ENCODE data around the gene DMXL1.
"Not testable (repeated sequence)": the region's sequence is repeated elsewhere in the genome, so short reads cannot be mapped to it uniquely, and the experiment has no call there.

The DMXL1 gene

DNA sequence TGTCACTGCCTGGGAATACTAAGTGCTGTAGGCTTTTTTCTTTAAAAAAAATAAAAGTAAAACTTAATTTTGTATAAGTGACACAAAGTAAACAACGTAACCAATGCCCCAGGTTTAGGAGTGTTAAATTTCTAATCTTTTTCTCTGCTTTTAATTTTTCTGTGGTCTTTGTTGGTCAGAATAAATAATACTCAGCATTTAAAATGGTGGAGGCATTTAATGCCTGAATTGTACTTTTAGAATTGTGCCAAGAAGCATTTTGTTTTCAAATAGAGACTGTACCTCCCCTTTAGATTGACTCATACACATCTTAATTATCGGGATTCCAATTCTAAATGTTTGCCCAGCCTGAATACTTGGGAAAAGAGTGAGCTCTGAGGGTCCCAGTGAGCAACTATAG lies 1.6 kb downstream of the DMXL1 start:
- FAIRE-seq (no peak), DNase-seq (ENCODE audit: insufficient read length) (no peak)
- no peak for TF ChIP-seq TAF1 (IDR thresholded peaks at IDR 0.05; ENCODE audit: borderline replicate concordance, low read depth, low read length)
- TF ChIP-seq POLR2AphosphoS5 (IDR thresholded peaks at IDR 0.05; ENCODE audit: low read depth, low read length), result no peak
- no peak for TF ChIP-seq POLR2A (IDR thresholded peaks at IDR 0.05; ENCODE audit: low read depth, low read length)

DNA sequence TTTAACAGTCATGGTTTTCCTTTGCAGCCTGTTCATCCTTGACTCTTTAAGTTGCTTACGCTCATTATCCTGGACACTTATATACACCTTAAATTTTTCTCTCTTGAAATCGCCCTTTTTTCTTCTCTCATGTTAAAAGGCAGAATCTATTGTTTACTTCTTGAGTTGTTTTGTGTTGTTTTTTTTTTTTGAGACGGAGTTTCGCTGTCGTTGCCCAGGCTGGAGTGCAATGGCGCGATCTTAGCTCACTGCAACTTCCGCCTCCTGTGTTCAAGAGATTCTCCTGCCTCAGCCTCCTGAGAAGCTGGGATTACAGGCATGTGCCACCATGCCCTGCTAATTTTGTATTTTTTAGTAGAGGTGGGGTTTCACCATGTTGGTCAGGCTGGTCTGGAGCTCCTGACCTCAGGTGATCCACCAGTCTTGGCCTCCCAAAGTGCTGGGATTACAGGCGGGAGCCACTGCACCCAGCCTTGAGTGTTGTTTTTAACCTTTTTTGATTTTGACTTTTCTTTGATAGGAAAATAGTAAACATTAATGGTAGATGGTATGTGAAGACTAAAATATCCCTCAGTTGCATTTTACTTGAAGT lies 3.0 kb downstream of the DMXL1 start:
- FAIRE-seq, result peak; percentile 24
- not testable (repeated sequence) for DNase-seq (ENCODE audit: insufficient read length)

DNA sequence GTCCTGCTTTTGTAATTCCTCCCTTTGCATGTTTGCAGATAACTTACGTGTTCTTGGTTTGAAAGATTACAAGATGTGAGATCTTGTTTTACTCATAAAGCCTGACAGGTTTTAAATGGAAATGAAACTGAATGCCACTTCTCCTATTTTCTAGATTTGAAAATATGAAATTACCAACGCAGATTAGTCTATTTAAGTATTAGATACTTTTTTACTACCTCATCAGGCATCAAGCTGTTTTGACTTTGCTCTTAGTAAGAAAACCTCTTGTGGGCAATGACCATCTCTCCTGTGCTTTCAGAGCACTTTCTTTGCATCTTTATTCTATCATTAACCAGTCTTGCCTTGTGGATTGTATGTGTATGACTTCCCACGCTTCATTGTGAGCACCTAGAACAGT lies 3.5 kb downstream of the DMXL1 start:
- DNase-seq (ENCODE audit: insufficient read length) (no peak), FAIRE-seq (peak; percentile 48)
- no peak for TF ChIP-seq TAF1 (IDR thresholded peaks at IDR 0.05; ENCODE audit: borderline replicate concordance, low read depth, low read length)
- TF ChIP-seq POLR2AphosphoS5 (IDR thresholded peaks at IDR 0.05; ENCODE audit: low read depth, low read length), result no peak
- TF ChIP-seq POLR2A (IDR thresholded peaks at IDR 0.05; ENCODE audit: low read depth, low read length), result no peak

- DNase-seq (ENCODE audit: insufficient read length), result not testable (repeated sequence)
These were observed 4.4 kb downstream of the DMXL1 start for GRCh38 chr5:119075269-119075668.

GRCh38 chr5:119076080-119076479 lies 5.2 kb downstream of the DMXL1 start:
- DNase-seq (ENCODE audit: insufficient read length) (no peak), FAIRE-seq (no peak)
- no peak for TF ChIP-seq POLR2AphosphoS5 (IDR thresholded peaks at IDR 0.05; ENCODE audit: low read depth, low read length)
- TF ChIP-seq TAF1 (IDR thresholded peaks at IDR 0.05; ENCODE audit: borderline replicate concordance, low read depth, low read length), result no peak
- no peak for TF ChIP-seq POLR2A (IDR thresholded peaks at IDR 0.05; ENCODE audit: low read depth, low read length)

More at GRCh38 chr5:119075269-119075668, 4.4 kb downstream of the DMXL1 start:
- not testable (repeated sequence) for FAIRE-seq

DNA sequence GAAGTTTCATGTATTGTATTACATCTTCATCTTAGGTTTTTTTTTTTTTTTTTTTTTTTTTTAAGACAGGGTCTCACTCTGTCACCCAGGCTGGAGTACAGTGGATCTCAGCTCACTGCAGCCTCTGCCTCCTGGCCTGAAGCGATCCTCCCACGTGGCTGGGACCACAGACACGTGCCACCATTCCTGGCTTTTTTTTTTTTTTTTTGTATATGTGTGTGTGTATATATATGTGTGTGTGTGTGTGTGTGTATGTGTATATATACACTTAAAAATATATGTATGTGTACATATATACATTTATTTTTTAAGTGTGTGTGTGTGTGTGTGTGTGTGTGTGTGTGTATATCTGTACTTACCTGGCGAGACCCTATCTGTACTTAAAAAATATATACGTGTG lies 6.6 kb downstream of the DMXL1 start:
- FAIRE-seq (no peak), DNase-seq (ENCODE audit: insufficient read length) (no peak)
- TF ChIP-seq TAF1 (IDR thresholded peaks at IDR 0.05; ENCODE audit: borderline replicate concordance, low read depth, low read length) (no peak), POLR2A (IDR thresholded peaks at IDR 0.05; ENCODE audit: low read depth, low read length) (no peak), POLR2AphosphoS5 (IDR thresholded peaks at IDR 0.05; ENCODE audit: low read depth, low read length) (no peak)

DNA sequence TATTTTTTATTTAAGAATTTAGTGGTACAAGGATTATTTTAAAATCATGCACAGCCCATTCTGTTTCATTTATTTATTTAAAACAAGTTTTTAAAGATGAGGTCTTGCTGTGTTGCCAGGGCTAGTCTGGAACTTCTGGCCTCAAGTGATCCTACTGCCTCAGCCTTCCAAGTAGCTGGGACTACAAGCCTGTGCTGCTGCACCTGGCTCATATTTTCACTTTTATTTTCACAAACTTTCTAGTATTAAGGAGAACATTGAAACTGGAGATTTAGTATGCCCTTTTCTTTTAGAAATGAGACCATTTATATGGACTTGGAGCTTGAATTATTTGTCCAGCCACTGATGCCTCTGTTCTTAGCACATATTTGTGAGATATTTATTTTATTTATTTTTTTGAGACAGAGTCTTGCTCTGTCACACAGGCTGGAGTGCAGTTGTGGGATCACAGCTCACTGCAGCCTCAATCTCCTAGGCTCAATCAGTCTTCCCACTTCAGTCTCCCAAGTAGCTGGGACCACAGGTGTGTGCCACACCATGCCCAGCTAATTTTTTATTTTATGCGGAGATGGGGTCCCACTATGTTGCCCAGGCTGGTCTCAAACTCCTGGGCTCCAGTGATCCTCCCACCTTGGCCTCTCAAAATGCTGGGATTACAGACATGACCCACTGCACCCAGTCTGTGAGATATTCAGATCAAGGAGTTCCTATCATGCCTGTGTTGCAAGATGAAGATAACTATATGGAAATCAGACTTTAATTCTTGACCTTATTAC lies 7.4 kb downstream of the DMXL1 start:
- TF ChIP-seq POLR2AphosphoS5 (IDR thresholded peaks at IDR 0.05; ENCODE audit: low read depth, low read length) (no peak), POLR2A (IDR thresholded peaks at IDR 0.05; ENCODE audit: low read depth, low read length) (no peak), TAF1 (IDR thresholded peaks at IDR 0.05; ENCODE audit: borderline replicate concordance, low read depth, low read length) (no peak)
- FAIRE-seq (peak; percentile 70), DNase-seq (ENCODE audit: insufficient read length) (no peak)

- no peak for FAIRE-seq
- TF ChIP-seq TAF1 (IDR thresholded peaks at IDR 0.05; ENCODE audit: borderline replicate concordance, low read depth, low read length) (no peak), POLR2AphosphoS5 (IDR thresholded peaks at IDR 0.05; ENCODE audit: low read depth, low read length) (no peak), POLR2A (IDR thresholded peaks at IDR 0.05; ENCODE audit: low read depth, low read length) (no peak)
These were observed 8.0 kb downstream of the DMXL1 start for GRCh38 chr5:119078861-119079260.

GRCh38 chr5:119079318-119079921 lies 8.5 kb downstream of the DMXL1 start:
- no peak for TF ChIP-seq POLR2A (IDR thresholded peaks at IDR 0.05; ENCODE audit: low read depth, low read length)
- no peak for TF ChIP-seq POLR2AphosphoS5 (IDR thresholded peaks at IDR 0.05; ENCODE audit: low read depth, low read length)
- TF ChIP-seq TAF1 (IDR thresholded peaks at IDR 0.05; ENCODE audit: borderline replicate concordance, low read depth, low read length), result no peak
- no peak for DNase-seq (ENCODE audit: insufficient read length)
- FAIRE-seq, result peak; percentile 92

More at GRCh38 chr5:119078861-119079260, 8.0 kb downstream of the DMXL1 start:
- DNase-seq (ENCODE audit: insufficient read length), result no peak

GRCh38 chr5:119080936-119081335 lies 10.0 kb downstream of the DMXL1 start:
- no peak for DNase-seq (ENCODE audit: insufficient read length)
- TF ChIP-seq POLR2A (IDR thresholded peaks at IDR 0.05; ENCODE audit: low read depth, low read length) (no peak), TAF1 (IDR thresholded peaks at IDR 0.05; ENCODE audit: borderline replicate concordance, low read depth, low read length) (no peak), POLR2AphosphoS5 (IDR thresholded peaks at IDR 0.05; ENCODE audit: low read depth, low read length) (no peak)
- no peak for FAIRE-seq

DNA sequence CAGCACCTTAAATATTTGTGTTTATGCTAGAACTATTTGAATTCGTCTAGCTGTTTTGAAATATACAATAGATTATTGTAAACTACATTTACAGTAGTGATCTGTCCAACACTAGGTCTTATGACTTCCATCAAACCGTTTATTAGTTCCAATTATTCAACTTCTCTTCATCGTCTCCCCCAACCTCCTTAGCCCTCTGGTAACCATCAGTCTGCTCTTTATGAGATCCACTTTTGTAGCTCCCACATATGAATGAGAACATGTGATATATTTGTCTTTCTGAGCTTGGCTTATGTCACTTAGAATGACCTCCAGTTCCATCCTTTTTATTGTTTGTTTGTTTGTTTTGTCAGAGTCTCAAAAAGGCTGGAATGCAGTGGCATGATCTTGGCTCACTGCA lies 11.8 kb downstream of the DMXL1 start:
- DNase-seq (ENCODE audit: insufficient read length) (no peak), FAIRE-seq (no peak)
- TF ChIP-seq TAF1 (IDR thresholded peaks at IDR 0.05; ENCODE audit: borderline replicate concordance, low read depth, low read length) (no peak), POLR2AphosphoS5 (IDR thresholded peaks at IDR 0.05; ENCODE audit: low read depth, low read length) (no peak), POLR2A (IDR thresholded peaks at IDR 0.05; ENCODE audit: low read depth, low read length) (no peak)

GRCh38 chr5:119083679-119084078 lies 12.8 kb downstream of the DMXL1 start:
- FAIRE-seq (no peak), DNase-seq (ENCODE audit: insufficient read length) (no peak)
- TF ChIP-seq POLR2A (IDR thresholded peaks at IDR 0.05; ENCODE audit: low read depth, low read length) (no peak), TAF1 (IDR thresholded peaks at IDR 0.05; ENCODE audit: borderline replicate concordance, low read depth, low read length) (no peak), POLR2AphosphoS5 (IDR thresholded peaks at IDR 0.05; ENCODE audit: low read depth, low read length) (no peak)

All from GM12892 (cell line).